ENCODE data around the gene DPP9.
"Not testable (repeated sequence)": the region's sequence is repeated elsewhere in the genome, so short reads cannot be mapped to it uniquely, and the experiment has no call there.

DPP9 gene

DNA sequence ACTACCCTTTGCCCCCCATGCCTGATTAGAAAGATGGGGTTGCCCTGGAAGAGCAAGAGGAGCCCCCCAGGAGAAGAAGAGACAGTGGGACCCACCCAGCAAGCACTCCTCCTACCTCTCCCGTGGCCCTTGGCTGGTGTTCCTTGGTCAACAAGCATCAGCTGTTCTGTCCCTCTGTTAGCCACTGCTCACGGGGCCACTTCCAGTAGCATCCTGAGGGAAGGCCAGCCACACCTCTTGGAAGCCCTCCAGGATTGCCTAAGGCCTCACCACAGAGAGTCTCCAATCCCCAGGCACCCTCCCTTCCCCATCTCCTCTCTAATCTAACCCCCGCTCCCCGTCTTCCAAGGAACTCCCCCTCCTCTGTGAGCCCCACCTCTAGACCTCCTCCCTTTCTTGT lies 15.1 kb upstream of the DPP9 start:
- DNase-seq (ENCODE audit: low spot score), result no peak

DNA sequence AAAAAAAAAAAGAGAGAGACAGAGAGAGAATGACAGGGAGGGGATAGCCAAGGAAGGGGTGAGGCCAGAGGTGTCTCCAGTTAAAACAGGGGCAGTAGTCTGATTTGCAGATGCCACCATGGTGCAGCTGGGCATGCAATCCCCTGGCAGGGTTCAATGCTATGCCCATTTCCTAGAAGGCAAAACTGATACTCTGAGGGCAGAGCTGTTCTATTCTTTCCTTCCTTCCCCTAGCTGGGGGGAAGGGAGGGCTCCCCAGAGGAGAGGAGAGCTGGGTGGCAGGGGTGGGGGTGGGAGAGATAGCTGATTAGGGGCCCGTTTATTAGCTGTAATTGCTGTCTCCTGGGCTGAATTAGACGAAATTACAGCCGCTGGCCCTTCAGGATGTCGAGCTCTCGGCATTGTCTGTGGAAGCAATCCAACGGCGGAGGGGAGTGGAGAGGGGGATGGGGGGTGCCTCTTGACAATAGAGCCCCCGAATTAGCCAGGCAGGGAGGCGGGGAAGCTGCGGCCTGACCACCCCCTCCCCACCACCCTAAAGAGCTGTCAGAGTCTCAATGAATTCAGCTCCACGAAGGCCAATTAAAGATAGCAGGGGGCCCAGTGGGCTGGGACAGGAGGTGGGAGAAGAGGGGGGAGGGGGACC lies 14.4 kb upstream of the DPP9 start:
- DNase-seq (ENCODE audit: low spot score), result no peak

DNA sequence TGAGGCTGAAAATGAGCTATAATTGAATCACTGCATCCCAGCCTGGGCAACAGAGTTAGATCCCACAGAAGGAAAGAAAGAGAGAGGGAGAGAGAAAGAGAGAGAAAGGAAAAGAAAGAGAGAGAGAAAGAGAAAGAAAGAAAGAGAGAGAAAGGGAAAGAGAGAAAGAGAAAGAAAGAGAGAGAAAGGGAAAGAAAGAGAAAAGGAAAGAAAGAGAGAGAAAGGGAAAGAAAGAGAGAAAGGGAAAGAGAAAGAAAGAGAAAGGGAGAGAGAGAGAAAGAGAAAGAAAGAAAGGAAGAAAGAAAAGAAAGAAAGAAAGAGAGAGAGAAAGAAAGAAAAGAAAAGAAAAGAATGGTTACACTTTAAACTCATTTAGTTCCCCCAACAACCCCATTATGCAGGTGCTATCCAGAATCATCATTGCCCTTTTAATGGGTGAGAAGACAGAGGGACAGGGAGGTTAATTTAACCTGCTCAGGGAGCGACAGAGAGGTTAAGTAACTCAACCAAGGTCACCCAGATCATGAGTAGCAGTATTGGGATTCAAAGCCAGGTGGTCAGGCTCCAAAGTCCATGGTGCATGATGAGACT lies 10.2 kb upstream of the DPP9 start:
- DNase-seq (ENCODE audit: low spot score), result no peak

DNA sequence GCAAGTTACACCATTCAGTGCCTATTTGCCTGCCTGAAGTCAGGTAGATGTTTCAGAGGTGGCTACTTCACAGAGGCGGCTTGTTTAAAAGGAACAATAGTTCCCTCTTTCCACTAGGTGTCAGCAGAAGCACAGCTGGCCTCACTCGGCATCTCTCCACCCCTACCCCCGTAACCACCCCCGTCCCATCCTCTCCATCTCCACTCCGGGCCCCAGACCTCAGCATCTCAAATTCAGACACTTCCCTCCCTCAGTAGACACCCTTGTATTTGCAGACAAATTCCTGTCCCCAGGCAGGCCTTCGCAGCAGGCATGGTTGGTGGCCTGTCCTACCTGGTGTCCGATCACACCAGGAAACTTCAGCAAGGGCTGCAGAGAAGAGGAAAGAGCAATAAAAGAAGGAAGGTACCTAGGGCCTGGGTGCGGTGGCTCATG lies 9.1 kb upstream of the DPP9 start:
- no peak for DNase-seq (ENCODE audit: low spot score)

DNA sequence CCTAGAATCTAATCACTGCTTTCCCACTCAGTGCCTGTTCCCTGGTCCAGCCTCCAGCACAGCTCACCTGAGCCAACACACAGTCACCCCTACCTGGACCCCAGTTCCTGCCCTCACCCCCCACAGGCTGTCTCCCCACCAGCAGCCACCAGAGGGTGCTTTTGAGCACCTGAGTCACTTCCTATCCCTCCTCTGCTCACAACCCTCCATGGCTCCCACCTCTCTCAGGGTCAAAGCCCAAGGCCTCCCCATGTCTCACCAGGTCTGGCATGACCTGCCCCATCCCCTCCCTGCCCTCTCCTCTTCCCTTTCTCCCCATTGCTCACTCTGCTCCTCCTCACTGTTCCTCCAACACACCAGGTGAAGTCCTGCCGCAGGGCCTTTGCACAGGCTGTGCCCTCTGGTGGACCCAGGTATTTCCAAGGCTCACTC lies 7.1 kb upstream of the DPP9 start:
- no peak for DNase-seq (ENCODE audit: low spot score)

DNA sequence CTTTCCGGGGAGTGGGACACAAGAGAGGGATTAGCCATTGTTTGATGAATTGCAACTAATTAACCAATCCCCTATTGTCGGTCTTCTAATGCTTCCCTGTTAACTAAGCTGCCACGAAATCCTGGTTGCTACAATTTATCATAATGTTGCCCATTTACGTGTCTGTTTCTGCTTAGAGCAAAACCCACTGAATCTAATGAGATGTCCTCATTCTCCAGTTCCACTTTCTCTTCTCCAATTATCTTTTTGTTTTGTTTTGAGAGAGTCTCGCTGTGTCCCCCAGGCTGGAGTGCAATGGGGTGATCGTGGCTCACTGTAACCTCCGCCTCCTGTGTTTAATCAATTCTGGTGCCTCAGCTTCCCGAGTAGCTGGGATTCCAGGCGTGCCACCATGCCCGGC lies 5.2 kb upstream of the DPP9 start:
- no peak for DNase-seq (ENCODE audit: low spot score)

DNA sequence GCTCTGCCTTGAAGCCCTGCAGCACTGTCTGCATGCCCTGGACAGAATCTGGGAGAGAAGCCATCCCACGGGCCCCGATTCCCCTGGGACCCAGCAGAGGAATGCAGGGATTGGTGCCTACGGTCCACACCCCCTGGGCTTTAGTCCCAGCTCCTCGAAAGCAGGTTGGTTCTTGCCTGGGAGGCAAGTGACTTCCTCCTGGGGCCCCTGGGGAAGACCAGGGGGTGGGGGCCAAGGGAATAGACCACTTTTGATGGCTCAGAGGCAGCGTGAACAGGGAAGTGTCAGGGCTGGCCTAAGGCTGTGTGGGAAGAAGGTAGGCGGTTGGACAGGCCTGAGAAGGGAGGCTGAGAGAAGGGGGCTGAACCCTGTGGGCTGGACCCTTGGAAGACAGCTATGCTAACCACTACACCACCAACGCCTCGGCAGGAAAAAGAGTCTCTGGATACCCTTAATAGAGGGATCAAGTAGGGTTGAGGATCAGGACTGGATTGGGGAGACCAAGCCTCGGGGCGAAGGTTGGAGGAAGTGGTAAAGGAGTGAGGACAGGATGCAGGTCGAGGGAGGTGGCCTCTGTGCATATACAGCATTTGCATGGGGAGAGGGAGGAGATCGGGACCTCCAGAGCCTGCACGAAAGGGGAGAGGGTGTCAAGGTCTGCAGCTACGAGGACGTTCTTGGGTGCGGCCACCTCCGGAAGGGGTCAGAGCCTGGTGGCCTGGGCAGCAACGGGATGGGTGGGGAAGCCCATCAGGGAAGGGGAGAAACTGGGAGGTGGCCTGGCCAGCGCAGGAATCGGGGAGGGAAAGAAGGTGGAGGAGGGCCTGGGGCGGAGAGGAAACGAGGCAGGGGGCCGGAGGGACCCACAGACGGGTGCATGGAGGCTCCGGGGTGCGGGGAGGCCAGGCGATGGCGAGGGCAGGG lies 709 bp downstream of the DPP9 start:
- no peak for DNase-seq (ENCODE audit: low spot score)

DNA sequence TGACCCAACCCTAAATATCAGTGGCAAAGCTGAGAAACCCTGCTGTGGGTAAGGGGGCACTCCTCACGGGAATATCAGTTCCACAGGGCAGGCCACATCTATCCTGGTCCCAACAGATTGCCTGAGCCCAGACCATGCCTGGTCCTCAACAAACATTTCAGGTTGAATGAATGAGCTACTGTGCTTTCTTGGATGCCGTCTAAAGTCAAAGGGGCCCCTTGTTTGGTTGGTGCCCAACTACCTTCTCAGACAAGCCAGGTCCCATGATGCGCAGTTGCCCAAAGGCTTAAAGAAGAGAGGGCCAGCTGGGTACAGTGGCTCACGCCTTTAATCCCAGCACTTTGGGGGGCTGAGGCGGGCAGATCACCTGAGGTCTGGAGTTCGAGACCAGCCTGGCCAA lies 2.4 kb downstream of the DPP9 start:
- no peak for DNase-seq (ENCODE audit: low spot score)

DNA sequence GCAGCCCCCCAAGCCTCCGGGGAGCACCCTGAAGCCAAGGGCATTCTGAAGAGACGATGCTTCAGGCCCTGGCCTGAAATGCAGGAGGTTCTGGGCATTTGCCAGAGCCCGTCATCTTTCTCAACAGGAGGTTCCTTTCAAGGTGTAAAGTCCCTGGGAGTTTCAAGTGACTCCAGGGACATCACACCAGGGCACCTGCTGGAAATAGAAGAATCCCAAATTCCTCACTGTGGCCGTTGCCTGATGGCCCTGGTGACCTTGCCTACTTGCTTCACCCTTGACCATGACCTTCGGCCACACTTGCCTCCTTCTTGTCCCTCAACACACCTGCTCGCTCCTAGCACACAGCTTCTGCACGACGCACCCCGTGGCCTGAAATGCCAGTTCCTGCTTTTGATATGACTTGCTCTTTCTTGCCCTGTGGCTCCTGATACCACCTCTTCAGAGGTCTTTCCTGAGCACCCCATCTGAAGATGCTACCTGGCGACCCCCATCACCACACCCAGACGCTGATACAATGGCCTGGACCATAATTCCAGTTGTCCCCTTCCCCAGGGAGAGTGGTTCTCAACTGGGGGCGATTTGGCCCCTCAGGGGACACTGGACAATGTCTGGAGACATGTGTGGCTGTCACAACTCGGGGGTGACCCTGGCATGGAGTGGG lies 3.5 kb downstream of the DPP9 start:
- DNase-seq (ENCODE audit: low spot score), result no peak

DNA sequence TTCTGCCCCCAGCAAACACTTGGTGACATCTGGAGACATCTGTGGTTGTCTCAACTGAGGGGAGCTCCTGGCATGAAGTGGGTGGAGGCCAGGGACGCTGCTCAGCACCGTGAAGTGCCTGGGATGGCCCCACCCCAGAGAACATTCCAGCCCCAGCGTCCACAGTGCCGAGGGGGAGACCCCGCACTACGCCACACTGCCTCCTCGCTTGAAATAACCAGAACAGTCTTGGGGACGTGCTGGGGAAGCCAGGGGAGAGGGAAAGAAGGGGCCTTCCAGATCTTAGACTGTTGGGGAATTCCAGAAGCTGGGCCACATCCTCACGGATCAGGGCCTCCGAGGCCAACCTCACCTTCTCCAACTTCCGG lies 4.2 kb downstream of the DPP9 start:
- no peak for DNase-seq (ENCODE audit: low spot score)

DNA sequence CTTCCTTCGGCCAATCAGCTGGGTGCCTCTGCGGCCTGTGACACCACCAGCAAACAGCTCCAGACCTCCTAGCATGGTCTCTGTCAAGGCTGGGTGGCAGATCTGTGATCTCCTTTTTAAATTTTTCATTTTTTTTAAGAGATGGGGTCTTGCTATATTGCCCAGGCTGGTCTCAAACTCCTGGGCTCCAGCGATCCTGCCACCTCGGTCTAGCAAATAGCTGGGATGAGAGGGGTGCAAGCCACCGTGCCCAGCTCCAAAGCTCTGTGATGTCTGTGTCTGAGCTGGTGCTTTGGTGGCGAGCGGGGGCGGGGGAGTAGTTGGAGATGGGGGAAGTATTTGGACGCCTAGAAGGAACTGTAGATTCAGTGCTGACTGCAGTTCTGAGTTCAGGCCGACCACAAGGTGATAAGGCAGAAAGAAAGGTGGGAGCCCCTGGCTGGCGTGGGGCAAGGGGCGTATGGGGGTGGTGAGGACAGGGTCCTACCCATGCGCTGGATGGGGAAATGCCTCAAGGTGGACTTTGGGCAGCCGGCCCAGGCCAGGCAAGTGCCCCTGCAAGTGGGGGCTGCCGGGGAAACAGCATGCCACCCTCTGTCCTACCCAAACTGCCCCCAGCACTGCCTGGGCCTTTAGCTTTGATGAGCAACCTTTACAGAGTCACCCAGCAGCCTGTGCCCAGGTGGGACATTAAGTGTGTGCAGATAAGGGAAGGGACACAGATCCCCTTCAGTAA lies 5.5 kb downstream of the DPP9 start:
- DNase-seq (ENCODE audit: low spot score), result no peak

DNA sequence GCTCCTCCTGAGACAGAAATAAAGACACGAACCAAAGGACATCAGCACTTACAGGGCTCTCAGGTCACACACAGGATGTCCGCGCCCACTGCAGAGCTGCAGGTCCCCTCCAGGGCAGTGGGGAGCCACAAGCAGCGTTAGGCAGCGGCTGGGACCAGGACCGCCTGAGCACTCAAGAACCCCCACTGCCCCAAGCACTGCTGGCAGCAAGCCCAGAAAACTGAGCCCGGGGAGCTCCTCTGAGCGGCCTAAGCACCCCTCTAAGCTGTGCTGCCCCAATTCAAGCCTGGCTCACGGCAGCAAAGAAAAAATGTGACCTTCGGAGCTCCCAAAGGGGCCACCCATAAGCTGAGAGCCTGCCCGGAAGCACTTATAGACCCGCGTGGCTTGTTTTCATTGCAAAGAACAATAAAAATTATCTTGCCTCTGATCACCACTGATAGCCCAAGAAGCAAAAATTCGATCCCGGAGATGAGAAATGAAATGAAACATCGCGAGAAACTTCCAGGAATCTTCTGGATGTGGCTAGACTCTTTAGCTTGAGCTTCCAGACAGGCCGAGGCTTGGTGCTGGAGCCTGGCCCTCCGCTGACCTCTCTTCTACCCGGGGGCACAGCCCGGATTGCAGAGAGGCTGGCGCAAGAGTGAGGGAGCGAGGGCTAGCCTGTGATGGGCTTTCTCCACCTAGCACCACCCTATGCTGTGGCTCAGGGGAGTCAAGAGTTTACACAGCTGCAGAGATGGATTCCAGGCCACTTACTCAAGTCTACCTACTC lies 6.3 kb downstream of the DPP9 start:
- no peak for DNase-seq (ENCODE audit: low spot score)

DNA sequence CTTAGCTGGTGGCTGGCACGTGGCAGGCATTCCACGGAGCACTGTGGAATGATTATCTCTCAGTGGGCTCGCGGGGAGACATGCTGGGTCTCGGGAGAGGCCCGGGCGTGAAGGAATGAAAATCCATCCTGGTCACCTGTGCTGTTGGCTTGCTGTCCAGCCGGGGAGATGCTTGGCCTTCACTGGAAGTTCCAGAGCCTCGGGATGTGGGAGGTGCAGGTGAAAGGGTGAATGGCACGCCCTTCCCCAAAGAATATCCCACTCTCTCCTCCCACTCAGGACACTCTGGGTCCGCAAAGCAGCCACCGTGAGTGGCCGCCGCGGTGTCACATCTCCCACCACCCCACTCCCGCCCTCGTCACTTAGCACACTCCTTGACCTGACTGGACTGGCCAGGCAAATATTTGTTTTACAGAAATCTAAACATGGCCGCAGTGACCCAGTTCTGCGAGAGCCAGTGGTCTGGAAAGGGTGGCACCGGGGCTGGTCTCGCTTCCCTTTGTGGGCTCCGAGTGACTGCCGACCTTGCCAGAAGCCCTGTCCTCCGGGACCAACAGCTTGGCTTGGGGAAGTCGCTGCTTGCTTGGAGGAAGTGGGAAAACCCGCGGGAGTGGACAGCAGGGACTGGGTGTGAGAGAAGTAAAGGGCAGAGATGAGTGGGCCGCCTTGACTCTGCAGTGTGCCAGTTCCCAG lies 8.0 kb downstream of the DPP9 start:
- no peak for DNase-seq (ENCODE audit: low spot score)

DNA sequence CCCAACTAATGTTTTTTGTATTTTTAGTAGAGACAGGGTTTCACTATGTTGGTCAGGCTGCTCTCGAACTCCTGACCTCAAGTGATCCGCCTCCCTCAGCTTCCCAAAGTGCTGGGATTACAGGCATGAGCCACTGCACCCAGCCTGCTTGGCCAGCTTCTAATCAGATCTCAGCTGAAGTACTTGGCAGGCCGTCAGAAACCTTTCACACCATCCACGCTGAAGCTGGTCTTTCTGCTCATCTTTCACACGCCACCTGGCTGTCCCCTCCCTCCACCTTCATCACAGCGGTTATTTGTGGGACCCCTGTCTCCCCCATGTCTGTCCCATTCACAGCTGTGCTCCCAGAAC lies 8.5 kb downstream of the DPP9 start:
- not testable (repeated sequence) for DNase-seq (ENCODE audit: low spot score)

DNA sequence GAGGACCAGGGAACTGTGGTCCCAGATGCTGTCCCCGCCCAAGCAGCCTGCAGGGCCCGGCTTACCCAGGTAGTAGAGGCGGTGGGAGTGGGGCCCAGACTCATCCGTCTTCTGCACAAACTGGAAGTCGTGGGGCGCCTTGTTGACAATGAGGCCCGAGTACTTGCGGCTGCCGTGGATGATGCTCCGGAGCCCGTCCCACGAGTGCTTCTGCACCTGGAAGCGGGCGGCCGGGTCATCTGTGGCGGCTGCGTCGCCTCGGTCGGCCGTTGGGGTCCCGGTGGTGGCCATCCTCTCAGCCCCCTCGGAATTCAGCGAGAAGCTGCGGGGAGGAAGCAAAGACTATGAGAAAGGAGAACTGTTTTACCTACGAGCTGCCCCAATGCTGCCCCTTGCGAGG lies 9.6 kb downstream of the DPP9 start:
- no peak for DNase-seq (ENCODE audit: low spot score)

DNA sequence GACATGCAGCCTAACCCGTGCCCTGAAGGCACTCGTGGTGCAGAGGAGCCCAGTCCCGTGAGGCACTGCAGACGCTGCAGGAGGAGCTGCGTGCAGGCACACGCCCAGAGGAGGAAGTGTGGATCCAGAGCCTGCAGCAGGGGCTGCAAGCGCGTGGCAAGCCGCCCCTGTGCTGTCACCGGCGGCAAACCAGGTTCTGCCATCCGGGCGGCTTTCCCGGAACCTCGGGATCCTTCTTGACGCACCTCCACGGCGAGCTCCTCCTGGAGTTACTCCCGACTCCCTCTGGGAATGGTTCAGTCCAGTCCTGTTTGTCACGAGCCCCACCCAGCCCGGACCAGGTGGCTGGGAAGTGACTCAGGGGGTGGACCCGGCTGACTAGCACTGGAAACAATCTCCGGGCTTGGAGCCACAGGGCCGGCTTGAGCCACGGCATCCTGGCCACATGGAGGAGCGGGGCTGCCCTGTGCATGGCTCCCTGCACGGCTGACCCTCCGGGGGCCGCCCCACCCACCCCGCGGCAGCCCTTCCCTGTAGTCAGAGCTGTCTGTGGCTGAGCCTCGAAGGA lies 10.2 kb downstream of the DPP9 start:
- no peak for DNase-seq (ENCODE audit: low spot score)

DNA sequence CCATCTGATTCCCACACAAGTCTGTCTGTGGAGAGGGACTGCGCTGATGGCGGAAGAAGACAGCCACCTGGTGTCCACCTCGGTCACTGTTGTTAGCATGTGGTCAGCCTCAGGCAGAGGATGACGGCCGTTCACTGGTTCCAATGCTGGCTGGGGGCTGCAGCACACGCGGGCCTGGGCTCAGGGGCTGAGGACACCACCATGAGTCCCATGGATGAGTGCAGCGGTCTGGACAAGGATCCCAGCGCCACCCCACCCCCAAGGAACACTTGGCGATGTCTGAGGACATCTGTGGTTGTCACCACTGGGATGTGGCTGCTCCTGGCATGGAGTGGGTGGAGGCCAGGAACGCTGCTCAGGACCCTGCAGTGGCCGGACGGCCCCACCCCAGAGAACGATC lies 10.9 kb downstream of the DPP9 start:
- DNase-seq (ENCODE audit: low spot score), result no peak

DNA sequence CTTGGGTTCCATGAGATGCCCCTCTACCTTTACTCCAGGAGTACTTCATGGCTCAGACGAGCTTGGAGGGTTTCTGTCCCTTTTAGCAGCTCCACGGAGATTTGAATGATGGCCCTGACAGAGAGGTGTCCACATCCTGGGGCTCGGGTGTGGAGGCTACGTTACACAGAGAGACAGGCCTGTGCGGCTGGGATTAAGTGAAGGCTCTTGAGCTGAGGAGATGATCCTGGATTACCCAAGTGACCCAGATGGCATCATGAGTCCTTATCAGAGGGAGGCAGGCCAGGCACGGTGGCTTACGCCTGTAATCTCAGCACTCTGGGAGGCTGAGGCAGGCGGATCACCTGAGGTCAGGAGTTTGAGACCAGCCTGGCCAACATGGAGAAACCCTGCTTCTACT lies 12.4 kb downstream of the DPP9 start:
- DNase-seq (ENCODE audit: low spot score), result no peak

DNA sequence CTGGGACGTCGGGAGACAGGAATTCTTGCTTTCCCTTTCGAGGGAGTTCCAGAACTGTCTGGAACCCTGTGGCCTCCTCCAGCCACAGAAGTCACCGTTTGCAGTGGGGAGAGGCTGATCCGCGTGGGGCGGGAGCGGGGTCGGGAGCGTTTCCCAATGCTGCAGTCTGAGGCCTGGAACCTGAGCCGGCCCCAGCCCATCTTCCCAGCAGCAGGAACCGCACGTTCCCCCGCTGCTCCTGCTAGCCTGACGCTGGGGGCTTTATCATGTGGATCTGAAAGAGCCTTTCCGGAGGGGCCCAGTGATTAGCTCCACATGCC lies 13.4 kb downstream of the DPP9 start:
- DNase-seq (ENCODE audit: low spot score), result no peak

DNA sequence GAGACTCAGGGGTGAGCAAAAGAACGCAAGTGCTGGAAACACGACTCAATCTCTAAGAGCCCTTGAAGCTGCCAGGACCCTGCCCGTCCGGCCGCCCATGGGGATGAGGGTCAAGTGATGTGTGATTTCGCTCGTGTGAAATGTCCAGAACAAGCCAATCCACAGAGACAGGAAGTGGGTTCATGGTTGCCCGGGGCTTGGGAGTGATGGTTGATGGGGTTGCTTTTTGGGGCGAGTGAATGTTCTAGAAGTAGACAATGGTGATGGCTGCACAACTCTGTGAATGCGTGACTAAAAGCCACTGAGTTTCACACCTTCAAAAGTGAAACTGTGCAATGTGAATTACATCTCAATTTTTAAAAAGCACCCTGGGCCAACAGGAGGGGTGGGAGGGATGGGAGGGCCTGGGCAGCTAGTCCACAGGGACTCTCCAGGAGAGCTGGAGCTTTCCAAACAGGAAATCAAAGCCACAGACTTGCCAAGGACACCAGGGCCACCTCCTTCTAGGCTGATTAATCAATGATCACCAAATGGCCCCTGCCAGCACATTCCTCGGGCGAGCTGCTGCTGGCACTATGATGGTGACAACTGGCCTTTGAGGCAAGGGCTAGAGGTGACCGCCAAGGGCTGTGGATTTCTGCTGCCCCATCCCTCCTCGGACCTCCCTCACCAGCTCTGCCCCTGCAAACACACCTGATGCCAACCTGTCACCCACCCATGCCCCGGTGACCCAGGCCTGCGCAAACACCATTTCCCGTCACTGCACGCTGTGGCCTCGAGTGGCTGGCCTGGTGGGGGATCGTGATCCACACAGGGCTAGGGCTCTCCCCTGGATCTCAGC lies 14.0 kb downstream of the DPP9 start:
- no peak for DNase-seq (ENCODE audit: low spot score)

Measured in left forelimb (tissue), 1 donor.